B cell (primary cell): ENCODE results near the gene RSPH6A.

Source experiments
- EZH2 ChIP-seq: IDR thresholded peaks from 2 replicates; pipeline ENCODE4 v1.6.1; 2012; ENCODE audit warnings: borderline replicate concordance, low read depth, mild to moderate bottlenecking, moderate library complexity, low read length; ENCODE audit not compliant: insufficient read depth, poor library complexity, severe bottlenecking
- TF ChIP-seq, protein P1 (sequence below): fragments of 200-600 bp; IDR thresholded peaks from one replicate; pipeline ENCODE4 v1.8.0; 2022; ENCODE audit warnings: antibody characterized with exemption, mild to moderate bottlenecking

DNA sequence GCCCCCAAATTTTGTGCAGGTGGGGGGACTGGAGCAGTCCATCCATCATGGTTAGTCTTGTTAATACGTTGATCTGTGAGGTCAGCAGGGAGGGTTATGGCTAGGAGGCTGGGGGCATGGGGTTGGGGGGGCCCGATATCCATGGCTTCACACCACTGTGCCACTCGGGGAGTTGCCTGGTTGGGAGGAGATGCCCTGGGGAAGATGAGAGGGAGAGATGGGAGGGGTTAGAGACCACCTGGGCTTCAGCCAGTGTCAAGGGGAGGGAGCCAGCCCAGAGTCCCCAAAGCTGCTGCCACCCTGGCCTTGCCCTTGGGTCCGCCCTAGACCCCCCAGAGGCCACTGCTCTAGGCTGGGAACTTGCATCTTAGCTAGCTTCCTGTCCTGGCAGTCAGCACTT lies 31.0 kb downstream of the RSPH6A start:
- TF ChIP-seq EZH2: no peak
- TF ChIP-seq, protein P1, sequence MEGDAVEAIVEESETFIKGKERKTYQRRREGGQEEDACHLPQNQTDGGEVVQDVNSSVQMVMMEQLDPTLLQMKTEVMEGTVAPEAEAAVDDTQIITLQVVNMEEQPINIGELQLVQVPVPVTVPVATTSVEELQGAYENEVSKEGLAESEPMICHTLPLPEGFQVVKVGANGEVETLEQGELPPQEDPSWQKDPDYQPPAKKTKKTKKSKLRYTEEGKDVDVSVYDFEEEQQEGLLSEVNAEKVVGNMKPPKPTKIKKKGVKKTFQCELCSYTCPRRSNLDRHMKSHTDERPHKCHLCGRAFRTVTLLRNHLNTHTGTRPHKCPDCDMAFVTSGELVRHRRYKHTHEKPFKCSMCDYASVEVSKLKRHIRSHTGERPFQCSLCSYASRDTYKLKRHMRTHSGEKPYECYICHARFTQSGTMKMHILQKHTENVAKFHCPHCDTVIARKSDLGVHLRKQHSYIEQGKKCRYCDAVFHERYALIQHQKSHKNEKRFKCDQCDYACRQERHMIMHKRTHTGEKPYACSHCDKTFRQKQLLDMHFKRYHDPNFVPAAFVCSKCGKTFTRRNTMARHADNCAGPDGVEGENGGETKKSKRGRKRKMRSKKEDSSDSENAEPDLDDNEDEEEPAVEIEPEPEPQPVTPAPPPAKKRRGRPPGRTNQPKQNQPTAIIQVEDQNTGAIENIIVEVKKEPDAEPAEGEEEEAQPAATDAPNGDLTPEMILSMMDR: no peak
